Measurements from ENCODE around the gene SLC66A2.

SLC66A2 gene

DNA sequence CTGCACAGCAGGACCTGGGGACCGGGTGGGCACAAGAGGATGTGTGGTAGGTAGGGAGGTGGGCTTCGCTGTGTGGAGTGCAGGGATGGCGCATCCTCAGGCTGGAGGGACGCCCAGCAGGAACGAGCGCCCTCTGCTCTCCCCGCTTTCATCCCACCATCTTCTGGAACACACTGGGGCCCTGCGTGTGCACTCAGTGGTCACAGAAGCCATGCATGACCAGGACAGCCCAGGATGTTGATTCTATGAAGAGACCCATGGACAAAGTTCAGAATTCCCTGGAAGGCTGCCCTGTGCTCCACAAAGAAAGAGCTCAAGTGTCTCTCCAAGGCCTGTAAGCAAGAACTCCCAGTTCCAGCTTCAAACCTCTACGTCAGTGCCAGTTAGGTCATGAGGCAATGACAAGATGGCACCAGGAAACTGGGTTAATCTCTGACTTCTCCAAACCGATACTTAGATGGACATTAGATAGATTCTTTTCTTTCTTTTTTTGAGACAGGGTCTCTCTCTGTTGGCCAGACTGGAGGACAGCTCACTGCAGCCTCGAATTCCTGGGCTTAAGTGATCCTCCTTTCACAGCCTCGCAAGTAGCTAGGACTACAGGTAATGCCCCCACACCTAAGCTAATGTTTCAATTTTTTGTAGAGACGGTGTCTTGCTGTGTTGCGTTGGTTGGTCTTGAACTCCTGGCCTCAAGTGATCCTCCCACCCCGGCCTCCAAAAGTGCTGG, 3.4 kb downstream of the SLC66A2 start:
- no peaks in the 10 kb centered on the region for H3K36me3 ChIP-seq (ENCODE audit: low read length)
- TF ChIP-seq CTCF (IDR thresholded peaks at IDR 0.05; ENCODE audit: insufficient read depth, low read length, poor library complexity, severe bottlenecking) (no peak), EZH2phosphoT487 (conservative IDR thresholded peaks at IDR 0.05; ENCODE audit: low read length) (no peak)
- H3K4me2 ChIP-seq (ENCODE audit: low read depth, low read length, poor library complexity, severe bottlenecking): no peak overlapping the region
- no peaks in the 10 kb centered on the region for H3K9me2 ChIP-seq (replicated peaks; ENCODE audit: insufficient read depth, low read length)
- no peak overlapping the region for H3K27ac ChIP-seq (ENCODE audit: low read depth, low read length)
- H3K4me3 ChIP-seq (ENCODE audit: insufficient read depth, low read length, poor library complexity, severe bottlenecking): no peak overlapping the region
- no peak overlapping the region for H3K9ac ChIP-seq (ENCODE audit: low read length)
- no peaks in the 10 kb centered on the region for H3K27me3 ChIP-seq (ENCODE audit: low read length)
- no peaks in the 10 kb centered on the region for H4K20me1 ChIP-seq (ENCODE audit: low read depth, low read length)
- 0 out of 2 replicates have a peak, but pooled peaks cover 7% of the 10 kb centered on the region for H3F3A ChIP-seq (ENCODE audit: insufficient read depth)
- H3K79me2 ChIP-seq (ENCODE audit: insufficient read depth, low read length): peaks cover 10% of the 10 kb centered on the region; the same call in 1 of the 2 replicates
- no peak overlapping the region for H2AFZ ChIP-seq (ENCODE audit: low read depth, low read length, severe bottlenecking)
- H3K9me3 ChIP-seq (ENCODE audit: insufficient read depth, low read length): no peaks in the 10 kb centered on the region

DNA sequence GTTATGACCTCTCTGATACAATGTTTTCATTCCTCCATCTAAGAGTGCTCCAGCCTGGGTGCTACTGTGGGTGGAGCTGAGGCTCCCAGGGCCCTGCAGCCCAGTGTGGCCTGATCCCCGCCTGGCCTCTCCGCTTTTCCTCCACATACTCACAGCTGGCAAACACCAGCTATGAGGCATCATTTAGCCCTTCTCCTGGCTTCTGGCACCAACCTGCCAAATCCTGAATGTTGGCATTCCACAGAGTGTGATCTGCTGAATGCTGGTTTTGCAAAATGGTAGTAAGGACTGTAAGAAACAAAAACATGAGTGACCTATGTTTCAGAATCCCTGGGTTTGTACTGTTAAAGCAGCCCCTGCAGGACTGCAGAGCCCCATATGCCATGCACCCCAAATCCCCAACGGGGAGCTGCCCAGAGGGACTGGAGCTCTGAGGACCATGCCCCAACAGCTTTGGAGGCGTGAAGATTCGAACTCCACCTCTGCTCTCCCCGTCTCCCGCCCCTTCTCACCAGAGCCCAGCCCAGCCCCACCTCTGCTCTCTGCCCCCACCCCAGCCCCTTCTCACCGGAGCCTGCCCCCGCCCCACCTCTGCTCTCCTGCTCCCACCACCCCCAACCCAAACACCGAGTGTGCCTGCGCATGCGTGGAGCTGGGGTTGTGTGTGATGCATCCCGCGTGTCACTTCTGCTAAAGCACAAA, 4.2 kb downstream of the SLC66A2 start:
- H3K9me3 ChIP-seq (ENCODE audit: insufficient read depth, low read length): no peaks in the 10 kb centered on the region
- no peaks in the 10 kb centered on the region for H3K9me2 ChIP-seq (replicated peaks; ENCODE audit: insufficient read depth, low read length)
- H3K4me2 ChIP-seq (ENCODE audit: low read depth, low read length, poor library complexity, severe bottlenecking): no peak overlapping the region
- 0 out of 2 replicates have a peak, but pooled peaks cover 7% of the 10 kb centered on the region for H3F3A ChIP-seq (ENCODE audit: insufficient read depth)
- no peaks in the 10 kb centered on the region for H3K36me3 ChIP-seq (ENCODE audit: low read length)
- no peak overlapping the region for H3K4me3 ChIP-seq (ENCODE audit: insufficient read depth, low read length, poor library complexity, severe bottlenecking)
- peaks cover 10% of the 10 kb centered on the region; the same call in 1 of the 2 replicates for H3K79me2 ChIP-seq (ENCODE audit: insufficient read depth, low read length)
- no peak for TF ChIP-seq EZH2phosphoT487 (conservative IDR thresholded peaks at IDR 0.05; ENCODE audit: low read length)
- no peak for TF ChIP-seq CTCF (IDR thresholded peaks at IDR 0.05; ENCODE audit: insufficient read depth, low read length, poor library complexity, severe bottlenecking)
- no peak overlapping the region for H3K27ac ChIP-seq (ENCODE audit: low read depth, low read length)
- H3K27me3 ChIP-seq (ENCODE audit: low read length): no peaks in the 10 kb centered on the region
- no peak overlapping the region for H3K9ac ChIP-seq (ENCODE audit: low read length)
- H4K20me1 ChIP-seq (ENCODE audit: low read depth, low read length): no peaks in the 10 kb centered on the region
- H2AFZ ChIP-seq (ENCODE audit: low read depth, low read length, severe bottlenecking): no peak overlapping the region

DNA sequence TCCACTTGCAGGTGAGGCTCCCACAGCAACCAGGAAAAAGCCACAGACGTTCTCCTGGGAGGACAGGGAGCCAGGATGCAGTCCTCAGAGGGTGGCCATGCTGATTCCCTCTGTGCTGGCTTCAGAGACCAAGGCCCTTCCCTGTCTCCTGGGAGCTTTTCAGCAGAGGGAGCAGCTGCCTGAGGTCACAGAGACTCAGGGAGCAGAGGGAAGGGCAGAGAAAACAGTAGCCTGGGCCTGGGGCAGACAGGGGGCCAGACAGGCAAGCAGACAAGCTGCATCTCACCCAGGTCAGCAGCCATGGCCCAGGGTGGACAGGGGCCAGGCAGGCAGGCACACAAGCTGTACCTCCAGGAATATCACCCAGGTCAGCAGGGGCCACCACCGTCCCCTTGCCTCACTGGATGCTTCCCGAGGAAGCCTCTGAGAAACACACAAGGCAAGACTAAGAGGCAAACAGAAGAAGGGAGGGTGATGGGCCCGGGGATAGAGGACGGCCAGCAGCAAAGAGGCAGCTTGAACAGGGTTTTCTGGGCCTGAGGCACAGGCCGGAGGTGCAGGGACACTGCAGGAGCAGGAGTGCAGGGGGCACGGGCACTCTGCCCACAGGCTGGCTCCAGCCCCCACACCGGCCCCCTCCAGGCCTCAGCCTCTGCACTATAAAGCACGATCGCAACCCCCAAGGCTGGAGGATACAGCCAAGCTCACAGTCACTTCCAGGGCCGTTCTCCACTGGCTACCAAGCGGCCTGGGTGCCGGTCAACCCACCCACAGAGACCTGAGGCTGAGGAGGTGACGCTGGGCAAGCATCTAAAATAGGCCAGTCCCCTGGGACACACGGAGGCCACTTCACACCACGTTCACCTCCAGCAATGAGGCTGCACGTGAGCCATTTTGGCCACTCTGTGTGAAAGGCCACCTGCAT, 6.1 kb downstream of the SLC66A2 start:
- Histone ChIP-seq H3K9me2 (replicated peaks; ENCODE audit: insufficient read depth, low read length) (no peaks in the 10 kb centered on the region), H3K36me3 (ENCODE audit: low read length) (no peaks in the 10 kb centered on the region), H3K9ac (ENCODE audit: low read length) (no peak overlapping the region), H3K27me3 (ENCODE audit: low read length) (no peaks in the 10 kb centered on the region), H3K4me2 (ENCODE audit: low read depth, low read length, poor library complexity, severe bottlenecking) (no peak overlapping the region), H3K4me3 (ENCODE audit: insufficient read depth, low read length, poor library complexity, severe bottlenecking) (no peak overlapping the region), H3F3A (ENCODE audit: insufficient read depth) (0 out of 2 replicates have a peak, but pooled peaks cover 7% of the 10 kb centered on the region), H3K27ac (ENCODE audit: low read depth, low read length) (no peak overlapping the region), H4K20me1 (ENCODE audit: low read depth, low read length) (no peaks in the 10 kb centered on the region), H3K9me3 (ENCODE audit: insufficient read depth, low read length) (no peaks in the 10 kb centered on the region), H3K79me2 (ENCODE audit: insufficient read depth, low read length) (peaks cover 14% of the 10 kb centered on the region; the same call in 1 of the 2 replicates), H2AFZ (ENCODE audit: low read depth, low read length, severe bottlenecking) (no peak overlapping the region)
- TF ChIP-seq EZH2phosphoT487 (conservative IDR thresholded peaks at IDR 0.05; ENCODE audit: low read length): no peak
- no peak for TF ChIP-seq CTCF (IDR thresholded peaks at IDR 0.05; ENCODE audit: insufficient read depth, low read length, poor library complexity, severe bottlenecking)

All from SU-DHL-6 (cell line).